ENCODE data around the gene CAVIN2.

CAVIN2 gene

DNA sequence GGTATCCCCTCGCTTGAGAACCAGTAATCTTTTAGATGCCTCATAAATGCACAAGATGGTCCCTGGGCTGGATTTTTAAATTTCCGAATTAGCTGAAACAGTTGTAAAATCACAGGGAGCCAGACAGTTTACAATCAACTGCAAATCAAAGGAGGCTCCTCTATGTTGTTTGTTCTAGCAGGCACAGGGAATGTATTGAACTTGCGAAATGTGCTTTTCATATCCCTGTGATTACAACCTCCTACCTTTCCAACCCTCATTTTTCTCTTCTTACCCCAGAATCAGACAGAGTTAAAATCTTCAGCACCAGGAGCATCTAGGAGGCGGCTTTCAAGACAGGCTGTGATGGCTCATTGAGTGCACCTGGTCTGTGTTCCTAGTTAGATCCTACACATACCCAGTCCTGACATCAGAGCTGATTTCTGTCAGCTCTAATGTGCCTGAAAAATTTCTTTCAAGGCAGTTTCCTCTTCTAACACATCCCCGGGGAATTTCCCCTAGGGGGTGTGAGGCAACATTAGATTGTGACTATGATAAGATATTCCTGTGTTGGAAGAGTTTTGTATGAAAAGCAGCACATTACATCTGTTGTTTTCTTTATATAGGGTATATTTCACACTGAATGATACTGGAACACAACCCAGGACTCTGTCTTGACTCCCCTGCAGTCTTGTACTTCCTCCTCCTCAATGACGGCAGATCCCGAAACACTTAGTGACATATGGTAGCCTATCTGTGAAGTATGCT, 17.9 kb upstream of the CAVIN2 start:
- DNase-seq = no peak

DNA sequence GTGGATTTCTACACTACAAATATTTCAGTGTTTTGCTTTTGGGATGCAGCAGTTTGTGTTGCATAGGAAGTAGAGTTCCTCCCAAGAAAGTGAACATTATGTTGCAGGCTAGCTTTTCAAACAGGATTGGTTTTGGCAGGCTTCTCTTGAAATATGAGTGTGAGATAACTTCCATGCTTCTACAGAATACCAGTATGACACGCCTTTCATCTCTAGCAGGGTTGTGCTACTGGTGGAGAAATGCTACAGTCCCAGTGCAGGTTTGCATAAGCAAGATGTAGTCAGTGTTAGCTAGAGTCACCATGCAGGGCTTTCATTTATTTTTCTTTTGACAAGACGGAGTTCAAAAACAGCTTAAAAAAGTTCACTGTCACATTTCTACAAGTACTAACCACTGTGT, 17.1 kb upstream of the CAVIN2 start:
- no peak for DNase-seq

DNA sequence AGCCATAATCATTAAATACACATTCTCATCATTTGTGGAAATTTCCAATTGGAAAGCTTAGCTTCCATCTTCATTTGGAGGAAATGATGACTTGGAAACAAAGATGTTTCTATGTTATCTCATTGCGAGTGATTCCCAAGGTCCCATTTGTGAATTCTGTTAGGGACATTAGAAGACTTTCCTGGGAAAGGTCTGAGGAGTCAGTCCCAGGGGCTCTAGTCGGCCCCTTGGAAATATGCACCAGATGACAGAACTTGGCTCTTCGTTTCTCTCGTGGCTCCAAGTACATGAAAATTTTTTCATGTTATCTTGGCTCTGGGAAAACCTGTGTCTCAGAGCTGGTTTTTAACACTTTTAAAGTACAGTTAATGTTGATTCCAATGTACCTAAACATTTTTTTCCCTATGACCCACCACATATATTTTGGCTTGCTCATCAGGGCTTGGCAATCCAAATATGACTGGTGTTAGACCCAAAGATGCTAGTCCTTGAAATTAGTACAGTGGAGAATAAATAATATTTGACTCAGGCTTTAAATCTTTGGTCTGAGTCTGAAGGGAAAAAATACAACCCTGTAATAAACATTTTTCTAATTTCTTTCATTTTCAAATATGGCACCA, 15.4 kb upstream of the CAVIN2 start:
- DNase-seq = no peak

DNA sequence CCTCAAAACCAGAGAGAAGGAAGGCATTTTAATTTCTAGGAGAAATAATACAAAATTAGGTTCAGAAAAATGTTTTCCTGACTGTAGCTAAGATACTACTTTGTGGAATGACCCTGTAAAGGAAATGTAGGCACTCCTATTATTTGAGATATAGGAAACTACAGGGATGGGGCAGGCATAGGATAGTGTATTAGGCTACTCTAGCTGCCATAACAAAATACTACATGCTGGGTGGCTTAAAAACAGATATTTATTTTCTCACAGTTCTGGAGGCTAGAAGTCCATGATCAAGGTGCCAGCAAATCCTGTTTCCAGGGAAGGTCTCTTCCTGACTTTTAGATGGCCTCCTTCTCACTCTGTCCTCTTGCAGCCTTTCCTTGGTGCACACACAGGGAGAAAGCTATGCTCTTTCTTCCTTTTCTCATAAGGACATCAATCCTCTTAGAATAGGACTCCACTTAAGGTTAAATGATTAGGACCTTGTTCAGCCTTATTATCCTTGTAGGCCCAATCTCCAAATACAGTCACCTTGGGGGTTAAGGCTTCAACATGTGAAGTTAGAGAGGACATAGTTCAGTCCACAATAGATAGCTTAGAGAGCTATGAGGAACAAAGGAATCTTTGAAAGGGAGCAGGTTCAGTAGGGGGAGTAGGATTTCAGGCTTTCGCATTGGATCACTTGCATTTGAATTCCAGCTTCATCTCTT, 14.0 kb upstream of the CAVIN2 start:
- DNase-seq = no peak

DNA sequence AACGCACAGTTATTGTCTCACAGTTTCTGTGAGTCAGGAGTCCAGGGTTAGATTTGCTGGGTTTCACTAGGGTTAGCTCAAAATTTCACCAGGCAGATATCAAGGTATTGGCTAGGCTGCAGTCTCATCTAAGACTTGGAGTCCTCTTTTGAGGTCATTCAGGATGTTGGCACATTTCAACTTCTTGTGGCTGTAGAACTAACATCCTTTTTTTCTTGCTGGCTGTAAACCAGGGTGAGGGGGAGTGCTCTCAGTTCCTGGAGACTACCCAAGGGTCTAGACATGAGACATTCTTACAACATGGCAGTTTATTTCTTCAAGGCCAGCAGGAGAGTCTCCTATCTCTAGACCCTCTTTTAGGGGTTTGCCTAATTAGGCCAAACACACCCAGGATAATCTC, 12.8 kb upstream of the CAVIN2 start:
- DNase-seq = no peak

DNA sequence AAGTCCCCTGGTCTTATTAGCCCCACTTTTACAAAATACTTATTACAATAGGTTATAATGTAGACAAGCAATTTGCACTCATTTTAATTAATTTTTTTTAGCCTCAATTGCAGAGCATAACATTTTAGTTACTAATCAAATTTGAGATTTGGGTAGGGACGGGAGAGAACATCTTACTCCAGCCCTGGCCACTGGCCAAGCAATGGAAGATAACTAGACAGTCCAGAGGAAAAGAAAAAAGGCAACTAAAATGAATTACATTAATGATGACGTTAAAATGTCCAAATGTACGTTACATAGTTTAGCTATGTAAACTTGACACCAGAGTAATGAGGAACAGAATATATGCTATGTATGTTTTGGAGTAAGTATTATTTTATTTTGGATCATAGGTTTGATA, 11.0 kb upstream of the CAVIN2 start:
- DNase-seq = no peak

DNA sequence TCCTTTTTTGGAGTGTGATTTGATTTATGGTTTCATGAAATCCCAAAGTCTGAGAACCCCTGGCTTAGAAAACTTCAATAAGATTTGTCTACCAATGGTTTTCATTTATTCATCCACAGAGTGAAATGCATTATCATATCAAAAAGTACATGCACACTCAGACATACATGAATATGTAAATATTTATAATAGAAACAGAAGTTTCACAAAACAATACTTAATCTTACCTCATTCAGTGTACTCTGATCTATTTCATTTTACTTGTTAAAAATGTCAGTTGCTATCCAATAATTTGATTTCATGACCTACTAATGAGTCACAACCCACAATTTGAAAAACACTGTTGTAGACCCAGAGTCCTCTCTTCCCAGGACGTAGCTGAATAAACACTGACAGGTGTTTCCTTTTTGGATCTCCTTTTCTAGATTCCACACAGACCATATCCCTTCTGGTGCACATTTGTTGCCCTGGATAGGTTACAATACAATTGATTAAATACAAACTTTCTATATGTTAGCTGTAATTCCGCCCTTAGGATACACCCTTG, 10.4 kb upstream of the CAVIN2 start:
- no peak for DNase-seq

DNA sequence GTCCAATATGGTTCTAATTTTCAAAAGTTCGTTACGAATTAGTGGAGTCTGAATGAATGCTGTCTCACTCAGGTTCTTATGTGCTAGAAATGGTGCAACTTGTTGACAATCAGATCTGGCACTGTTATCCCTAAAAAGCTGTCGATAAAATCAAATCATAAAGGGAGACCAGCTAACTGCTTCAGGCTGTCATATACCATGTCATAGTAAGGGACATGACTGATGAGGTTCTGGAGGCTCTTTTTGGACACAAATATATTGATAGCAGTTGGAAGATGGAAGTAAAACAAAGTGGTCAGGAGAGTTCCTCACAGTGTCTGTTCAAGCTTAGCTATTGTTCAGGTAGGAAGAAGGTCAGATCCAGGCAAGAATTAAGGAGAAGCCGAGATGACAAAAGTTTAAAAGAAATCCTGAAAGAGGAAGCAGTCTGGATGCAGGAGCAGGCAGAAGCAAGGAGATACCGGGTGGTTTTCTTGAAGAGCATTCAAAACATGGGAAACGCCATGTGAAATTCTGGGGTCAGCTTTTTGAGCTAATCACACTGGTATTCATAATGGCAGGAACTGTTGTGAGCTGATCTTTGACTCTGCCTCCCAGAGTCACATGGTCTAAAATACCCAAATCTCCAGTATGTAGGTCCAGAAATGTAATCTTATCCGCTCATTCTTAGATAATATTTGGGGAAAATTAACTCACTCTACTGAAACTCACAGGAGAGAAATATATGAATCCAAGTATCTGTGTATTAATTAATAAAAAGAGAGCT, 9.4 kb upstream of the CAVIN2 start:
- no peak for DNase-seq

DNA sequence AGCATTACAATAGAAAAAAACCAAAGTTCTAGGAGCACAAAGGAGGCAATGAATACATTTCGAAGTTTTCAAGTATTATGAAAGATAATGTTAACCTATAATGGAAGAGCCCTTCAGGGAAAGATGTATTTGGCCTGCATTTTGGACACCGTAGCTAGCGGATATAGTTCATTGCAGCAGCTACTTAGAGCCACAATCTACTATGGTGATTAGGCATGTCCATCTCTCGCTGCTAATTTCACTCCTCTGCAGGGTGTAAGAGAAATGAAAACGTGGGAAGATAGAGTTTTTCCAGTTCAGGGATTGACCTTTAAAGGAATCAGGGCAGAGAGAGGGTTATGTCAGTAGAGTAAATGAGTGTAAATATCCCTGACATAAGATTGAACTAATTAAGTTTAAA, 8.5 kb upstream of the CAVIN2 start:
- DNase-seq = no peak

DNA sequence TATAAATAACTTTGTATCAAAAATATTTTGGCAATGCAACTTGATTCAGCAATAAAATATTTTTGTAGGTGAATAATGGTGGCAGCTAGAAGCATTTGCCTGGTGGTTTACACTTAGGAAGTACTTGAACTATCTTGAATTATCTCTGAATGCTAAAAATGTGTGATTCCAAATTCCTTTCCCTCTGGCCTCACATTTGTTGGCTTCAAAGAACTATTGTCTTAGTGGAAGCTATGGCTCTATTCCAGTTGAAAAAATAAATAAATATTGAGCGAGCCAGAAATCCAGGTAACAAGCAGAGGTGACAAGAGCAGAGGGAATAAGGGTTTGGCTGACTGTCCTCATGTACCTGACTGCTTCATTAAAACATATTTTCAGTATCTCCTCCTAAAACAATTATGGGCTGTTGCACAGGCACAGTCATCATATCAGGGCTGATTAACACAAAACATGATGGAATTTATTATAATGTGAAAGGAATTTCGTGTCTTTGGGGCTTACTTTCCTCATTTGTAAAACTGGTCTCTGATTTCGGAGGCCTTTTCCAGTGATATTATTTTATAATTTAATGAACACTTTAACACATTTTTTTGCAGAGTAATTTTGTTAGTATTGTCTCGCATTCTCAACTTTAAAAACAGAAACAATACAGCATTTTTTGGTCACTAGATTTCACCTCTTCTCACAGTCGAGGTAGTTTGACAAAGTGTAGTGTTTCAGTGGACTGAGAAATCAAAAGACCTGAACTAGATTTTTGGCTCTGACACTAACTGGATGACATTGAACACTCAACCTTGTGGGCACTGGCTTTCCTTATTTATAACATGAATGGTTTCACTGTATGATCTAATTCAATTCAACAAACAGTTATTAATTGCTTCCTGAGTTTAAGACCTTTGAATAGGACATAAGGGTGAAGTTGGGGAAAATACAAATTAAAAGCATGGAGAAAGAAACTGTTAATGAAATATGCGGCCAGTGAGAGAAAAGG, 7.8 kb upstream of the CAVIN2 start:
- DNase-seq = no peak

DNA sequence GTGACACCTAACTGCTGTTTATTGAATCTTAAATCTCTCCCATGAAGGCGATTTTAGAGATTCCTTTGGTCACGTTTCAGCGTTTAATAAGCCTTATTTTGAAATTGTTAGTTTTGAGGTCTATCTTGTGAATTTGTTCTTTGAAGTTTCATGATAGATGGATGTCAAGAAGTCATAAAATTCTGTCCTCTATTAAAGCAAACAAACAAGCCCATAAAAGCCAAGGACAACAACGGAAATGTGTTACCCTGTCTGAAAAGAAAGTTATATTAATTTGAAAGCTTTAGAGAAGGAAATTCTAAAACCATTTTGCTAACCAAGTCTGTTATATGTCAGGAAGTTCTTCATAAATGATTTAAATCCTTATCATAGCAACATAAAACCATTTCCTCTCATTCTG, 7.0 kb upstream of the CAVIN2 start:
- DNase-seq = no peak

DNA sequence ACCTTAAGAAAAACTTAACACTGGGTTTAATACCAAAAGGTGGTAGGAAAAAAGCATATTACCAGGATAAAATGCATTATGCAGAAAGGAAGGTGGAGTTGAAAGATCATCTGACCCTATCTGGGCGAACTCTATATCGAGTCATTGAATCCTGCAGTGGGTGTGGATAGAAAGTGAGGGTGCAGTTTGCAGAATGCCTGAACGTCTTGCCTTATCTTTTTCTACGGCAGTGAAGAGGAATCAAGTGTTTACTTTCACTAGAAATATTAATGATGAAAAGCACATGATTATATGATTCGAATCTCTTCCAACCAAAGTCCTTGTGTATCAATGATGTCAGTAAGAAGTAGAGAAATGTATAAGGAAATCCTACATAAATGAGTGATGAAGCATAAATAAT, 4.3 kb upstream of the CAVIN2 start:
- no peak for DNase-seq

DNA sequence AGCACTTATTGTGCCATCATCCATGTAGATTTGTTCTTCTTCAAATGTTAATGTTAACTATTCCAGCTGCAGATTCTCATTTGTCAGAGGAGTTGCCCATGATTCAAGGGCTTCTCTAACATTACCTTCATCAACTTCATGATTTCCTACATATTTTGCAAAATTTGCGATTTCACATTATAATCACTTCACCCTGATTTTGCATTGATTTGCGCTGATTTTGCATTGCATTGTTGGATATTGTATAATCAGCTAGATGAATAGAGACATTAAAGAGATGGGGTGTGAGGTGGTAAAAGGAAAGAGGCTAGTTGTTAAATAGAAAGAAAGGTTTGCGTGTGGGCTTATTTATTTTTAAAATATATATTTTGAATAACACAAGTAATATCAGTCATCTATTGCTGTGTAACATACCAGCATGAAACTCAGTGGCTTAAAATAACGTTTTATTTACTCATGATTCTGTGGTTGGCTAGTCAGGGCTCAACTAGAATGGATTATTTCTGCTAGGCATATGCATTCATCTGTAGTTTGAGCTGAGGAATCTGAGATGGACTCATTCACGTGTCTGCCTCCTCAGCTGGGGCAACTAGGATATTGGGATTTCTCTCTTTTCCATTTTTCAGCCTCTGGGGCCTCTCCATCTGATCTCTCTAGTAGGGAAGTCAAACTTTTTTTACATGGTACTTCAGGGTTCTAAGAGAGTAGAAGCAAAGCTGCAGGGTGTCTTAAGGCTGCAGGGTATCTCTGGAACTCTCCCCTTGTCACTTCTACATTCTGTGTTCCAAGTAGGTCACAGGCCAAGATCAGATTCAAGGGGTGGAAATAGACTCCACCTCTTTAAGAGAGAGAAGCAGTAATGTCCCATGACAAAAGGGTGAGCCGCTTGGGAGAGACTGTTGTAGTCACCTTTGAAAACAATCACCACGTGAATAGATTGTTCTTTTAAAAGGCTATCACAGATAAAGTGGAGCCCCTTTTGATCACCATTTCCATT, 2.2 kb upstream of the CAVIN2 start:
- no peak for DNase-seq

DNA sequence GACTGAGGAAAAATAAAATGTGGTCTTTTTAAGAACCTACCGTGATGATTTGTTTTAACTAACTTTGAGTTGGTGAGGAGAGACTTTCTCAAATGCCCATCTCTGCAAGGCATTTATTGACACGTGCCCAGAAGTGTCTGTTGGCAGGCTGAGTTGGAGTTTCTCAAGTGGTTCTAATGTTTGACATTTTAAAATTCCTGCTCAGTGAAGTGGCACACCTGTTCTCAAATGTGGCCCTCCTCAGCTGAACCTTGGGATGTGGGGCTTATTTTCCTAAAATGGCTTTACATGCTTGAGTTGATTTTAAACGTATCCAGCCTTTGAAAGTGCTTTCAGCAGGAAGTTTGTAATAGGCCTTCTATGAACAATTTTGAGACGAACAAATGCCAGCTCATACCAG, 876 bp upstream of the CAVIN2 start:
- no peak for DNase-seq

DNA sequence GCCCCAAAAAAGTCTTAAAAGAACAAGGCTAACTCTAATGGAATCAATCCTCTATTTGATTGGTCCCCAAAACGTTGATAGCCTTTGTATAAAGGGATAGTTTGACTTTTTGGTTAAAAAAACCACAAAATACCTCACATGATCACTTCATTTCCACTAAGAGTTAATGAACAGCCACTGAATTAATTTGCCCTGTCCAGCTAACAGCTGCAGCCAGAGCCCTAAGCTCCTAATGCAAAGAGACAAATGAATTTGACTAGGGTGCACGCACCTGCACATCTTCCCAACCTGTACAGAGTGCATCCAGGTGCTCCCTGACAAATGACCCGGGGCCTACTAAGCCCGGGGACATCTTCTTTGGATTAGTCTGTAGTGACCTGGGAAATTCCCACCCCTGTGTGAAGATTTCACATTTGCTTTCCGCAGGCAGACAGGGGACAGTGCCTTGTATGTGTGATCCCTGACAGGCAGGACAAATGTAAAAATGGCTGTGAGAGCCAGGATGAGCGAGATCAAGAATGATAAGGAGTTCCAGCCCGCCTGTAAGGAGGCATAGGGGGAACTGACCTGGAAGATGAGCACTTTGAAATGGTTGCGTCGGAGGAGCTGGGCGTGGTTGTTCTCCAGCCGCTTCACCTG, 893 bp downstream of the CAVIN2 start:
- no peak for DNase-seq

DNA sequence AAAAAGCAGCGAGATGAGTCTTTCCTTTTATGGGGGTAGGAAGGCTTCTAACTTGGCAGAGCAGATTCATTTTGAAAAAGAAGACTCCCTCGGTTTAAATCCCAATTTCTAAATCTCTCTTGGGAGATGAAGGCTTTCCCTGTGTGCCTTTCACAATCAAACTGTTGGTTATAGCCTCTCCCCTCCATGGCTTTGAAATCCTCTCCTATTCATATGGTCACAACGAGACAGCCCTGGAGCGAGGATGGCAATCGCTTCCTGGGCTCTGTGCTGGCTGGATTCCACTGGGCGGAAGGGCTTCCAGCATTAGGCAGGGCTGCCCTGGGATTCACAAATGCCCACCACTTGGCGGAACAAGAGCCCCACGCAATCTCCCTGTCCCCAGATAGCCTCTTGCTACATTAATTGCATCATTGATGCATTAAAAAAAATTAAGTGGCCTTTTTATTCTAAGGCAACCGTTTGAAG, 1.6 kb downstream of the CAVIN2 start:
- DNase-seq = no peak

DNA sequence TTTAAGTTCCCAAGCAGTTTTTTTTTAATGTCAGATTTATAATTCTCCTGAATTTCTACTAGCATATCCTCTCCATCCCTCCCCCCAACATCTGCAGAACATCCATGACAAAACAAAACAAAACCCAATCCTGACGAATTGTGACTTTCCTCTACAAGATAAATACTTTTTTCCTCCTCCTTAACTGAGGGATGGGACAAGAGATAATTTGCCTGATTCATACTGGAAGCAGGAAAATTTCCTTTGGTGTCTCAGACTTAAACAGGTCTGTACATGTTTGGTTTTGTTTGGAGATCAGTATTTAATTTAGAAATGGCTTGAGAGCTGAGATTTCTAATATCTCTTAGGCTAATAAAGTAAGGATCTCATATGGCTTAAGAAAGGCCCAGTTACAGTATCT, 2.2 kb downstream of the CAVIN2 start:
- no peak for DNase-seq

DNA sequence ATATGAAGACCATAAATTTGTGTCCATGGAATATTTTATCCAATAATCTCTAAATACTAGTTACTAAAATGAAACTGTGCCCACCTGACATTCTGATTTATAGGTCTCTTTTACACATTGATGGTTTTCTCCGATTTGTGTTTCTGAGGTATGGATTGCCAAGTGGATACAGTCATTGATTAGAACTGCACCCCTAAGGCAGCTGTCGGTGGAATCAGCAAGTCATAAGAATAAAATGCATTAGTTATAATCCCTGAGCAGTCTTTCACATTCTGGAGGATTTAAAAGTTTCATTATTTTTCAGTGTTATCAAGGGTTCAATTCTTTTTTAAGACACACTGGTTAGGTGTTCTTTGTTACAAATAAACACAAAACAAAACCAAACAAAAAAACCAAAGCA, 6.0 kb downstream of the CAVIN2 start:
- DNase-seq = no peak

DNA sequence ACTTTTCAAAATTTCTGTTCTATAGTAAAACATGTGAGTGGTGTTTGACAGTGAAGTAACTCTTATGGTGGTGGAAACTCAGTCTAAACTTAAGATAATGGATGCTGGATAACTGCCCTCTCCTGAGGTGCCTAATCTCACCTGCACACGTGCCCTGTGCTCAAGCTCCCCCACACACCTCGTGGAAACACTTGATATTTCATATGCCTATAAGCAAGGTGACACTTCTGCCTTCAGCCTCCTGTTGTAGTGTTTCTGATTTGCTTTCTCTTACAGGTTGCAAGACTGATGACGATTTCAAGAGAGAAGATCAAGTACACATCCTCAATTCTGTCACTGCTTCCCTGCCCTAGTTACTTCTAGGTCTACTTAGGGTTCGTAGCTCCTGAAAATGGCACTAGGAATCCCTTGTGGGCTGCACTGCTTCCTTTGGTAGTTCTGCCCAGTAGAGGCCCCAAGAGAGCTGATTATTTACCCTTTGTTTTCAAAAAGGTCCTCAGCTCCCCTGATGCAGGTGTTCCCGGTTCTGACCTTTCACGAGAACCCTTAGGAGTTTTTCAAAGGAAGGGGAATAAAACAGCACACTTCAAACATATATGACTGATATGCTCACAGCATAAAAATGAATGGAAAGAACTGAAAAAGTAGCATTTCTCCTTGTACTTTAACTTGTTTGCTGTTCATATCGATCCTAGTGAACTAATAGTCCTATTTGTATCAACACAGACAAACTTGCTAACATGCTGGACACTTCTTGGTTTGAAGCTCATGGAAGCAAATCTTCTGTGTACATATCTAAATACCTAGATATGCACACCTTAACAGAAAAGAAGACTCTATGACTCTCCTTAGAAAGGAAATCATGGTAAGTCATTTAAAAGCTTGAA, 6.7 kb downstream of the CAVIN2 start:
- no peak for DNase-seq

Data from activated CD8-positive, alpha-beta memory T cell treated with anti-CD3 and anti-CD28 coated beads for 24 hours (primary cell).